GM19025 (cell line): ENCODE data around the gene ACADVL.
A peak's percentile ranks its signal among the peaks of the same experiment; 100 is the strongest.
"Not testable (repeated sequence)": the region's sequence is repeated elsewhere in the genome, so short reads cannot be mapped to it uniquely, and the experiment has no call there.

ENCODE experiments used
- ATAC-seq: cut with Tn5 transposase; IDR thresholded peaks from one replicate; pipeline ENCODE4 v1.9.1; 2021; ENCODE audit warnings: mild to moderate bottlenecking, low read depth, moderate library complexity; ENCODE audit not compliant: unreplicated experiment

The ACADVL gene

DNA sequence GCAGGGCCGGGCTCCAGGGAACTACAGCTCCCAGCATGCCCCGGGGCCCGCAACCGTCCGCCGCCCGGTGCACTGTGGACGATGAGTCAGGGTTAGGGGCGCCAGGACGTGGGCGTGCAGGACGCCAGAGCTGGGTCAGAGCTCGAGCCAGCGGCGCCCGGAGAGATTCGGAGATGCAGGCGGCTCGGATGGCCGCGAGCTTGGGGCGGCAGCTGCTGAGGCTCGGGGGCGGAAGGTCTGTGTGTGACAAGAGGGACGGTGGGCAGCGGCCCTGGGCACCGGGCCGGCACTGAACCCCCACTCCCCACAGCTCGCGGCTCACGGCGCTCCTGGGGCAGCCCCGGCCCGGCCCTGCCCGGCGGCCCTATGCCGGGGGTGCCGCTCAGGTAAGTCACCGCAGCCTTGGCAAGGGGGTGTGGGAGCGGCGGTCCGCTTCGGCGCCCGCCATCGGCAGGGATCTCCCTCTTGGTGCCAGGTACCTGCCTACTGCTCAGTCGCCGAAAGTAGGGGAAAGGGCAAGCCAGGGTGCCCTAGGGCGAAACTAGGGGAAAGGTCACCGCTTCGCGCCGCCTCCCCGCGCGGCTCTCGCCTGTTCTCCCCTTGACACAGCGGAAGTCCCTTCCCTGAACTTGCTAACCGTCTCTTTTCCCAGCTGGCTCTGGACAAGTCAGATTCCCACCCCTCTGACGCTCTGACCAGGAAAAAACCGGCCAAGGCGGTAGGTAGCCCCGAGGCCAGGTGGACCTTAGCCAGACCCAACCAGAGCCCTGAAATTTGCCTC, at the start of gene ACADVL, which contains the start of gene DLG4:
TSS of gene ACADVL (plus strand) at position 127 of the 781 bp plus-strand sequence. CDS start at position 174, 47 bp downstream.
TSS of gene DLG4 (minus strand) at position 25 of the 781 bp plus-strand sequence.
- peak; percentile 61 for ATAC-seq

DNA sequence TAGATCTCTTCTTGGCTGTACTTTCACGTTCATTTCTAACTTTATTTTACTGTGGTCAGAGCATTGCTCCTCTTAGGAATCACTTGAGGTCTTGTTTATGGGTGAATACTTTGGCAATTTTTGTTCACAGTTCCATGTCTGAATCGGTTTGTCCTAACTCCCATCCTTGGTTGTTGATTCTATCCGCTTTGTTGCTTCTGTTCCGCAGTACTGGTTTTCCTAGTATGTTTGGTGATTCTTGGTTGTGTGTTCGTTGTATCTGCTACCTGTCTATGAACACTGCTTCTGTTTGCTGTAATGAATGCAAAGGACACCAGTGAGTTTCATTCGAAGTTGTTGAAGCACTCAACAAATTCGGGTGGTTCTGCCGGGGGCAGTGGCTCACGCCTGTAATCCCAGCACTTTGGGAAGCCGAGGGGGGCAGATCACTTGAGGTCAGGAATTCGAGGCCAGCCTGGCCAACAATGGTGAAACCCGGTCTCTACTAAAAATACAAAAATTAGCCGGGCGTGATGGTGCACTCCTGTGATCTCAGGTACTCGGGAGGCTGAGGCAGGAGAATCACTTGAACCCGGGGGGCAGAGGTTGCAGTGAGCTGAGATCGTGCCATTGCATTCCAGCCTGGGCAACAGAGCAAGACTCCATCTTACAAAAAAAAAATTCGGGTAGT, 47.1 kb upstream of the ACADVL start:
- ATAC-seq = not testable (repeated sequence)

DNA sequence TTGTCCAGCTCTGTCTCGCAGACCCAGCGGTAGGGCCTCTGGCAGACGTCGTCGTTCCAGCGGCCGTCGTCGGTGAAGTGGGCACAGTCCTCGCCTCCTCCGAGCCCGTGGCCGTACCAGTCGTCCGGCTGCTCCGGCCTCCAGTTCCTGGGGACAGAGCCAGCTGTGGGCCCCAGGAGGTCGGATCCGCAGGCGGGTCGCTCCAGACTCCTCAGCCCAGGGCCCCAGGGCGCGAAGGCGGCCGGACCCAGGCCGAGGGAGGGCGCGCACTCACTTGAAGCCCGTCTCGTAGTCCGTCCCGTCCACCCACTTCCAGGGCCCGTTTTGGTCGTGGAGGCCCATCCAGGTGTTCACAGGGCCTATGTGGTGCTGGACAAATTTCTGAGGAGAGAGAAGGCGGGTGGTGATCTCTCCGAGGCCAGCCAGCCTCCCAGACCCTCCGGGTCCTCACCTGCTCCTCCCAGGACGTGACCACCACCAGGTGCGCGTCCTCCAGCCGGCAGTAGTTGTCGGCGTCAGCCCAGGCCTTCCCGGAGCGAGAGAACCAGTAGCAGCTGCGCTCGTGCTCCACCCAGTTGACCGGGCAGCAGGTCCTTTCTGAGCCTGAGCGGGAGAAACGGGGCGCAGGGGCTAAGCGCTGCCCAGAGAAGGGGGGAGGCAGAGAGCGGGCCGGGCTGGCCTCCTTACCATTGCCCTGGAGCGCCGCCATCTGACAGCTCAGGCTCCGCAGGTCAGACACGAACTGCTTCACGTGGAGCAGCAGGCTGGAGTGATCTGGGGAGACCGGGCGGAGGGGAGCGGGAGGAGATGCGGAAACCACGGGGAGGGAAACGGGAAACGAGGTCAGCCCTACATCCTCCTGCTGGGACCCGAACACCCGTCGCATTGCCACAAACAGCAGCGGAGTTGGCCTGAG, 45.8 kb upstream of the ACADVL start:
- no peak for ATAC-seq

GRCh38 chr17:7174603-7175326, 45.0 kb upstream of the ACADVL start:
- no peak for ATAC-seq

DNA sequence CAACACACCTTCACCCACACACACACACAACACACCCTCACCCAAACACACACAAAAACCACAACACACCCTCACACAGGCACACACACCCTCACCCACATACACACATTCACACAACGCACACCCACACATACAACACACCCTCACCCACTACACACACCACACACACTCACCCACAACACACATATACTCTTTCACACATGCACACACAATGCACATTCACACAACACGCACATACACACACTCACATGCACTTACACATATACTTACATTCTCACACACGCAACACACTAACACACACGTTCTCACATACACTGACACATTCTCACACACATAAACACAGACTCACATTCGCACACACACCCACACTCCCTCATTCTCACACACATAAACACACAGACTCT, 44.4 kb upstream of the ACADVL start:
- ATAC-seq = no peak

- no peak for ATAC-seq
These were observed 43.5 kb upstream of the ACADVL start for GRCh38 chr17:7176107-7176840.

DNA sequence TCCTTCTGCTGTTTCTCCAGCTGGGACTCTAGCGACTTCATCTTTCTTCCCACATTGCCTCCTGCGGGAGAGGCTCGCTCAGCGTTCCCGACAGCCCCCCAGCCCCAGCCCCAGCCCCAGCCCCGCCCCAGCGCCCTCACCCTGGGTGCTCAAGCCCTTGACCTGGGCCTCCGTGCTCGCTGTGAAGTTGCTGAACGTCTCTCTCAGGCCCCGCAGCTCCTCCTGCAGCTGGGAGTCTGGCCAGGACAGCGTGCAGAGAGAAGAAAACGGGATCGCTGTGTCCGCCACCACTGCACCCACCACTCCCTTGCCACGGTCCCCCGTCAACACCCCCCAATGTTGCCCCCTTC, 42.9 kb upstream of the ACADVL start:
- ATAC-seq = no peak

GRCh38 chr17:7177191-7177953, 42.4 kb upstream of the ACADVL start:
- no peak for ATAC-seq

DNA sequence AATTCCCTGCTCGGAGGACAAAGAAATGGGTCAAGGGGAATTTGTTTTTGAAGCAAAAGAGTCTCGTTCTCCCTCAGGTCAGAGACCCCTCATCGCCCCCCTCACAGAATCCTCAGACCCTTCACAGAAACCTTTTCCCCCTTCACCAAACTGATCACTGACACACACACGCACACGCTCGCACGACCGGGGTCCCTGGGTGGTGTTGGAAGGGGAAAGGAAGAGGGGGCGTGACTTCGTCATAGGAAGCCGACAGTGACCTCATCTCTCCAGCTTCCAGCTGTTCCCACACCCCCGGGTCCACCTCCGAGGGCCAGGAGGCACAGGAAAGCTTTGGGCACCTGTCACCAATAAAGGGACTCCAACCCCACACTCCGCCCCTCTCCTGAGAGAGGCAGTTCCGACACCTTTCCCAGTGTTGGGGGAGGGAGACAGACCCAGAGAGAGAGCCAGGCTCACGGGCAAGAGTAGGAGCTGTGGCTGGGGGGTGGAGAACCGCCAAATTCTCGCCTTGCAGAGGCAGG, 41.7 kb upstream of the ACADVL start:
- ATAC-seq = no peak

GRCh38 chr17:7178973-7179316, 40.8 kb upstream of the ACADVL start:
- ATAC-seq = no peak

DNA sequence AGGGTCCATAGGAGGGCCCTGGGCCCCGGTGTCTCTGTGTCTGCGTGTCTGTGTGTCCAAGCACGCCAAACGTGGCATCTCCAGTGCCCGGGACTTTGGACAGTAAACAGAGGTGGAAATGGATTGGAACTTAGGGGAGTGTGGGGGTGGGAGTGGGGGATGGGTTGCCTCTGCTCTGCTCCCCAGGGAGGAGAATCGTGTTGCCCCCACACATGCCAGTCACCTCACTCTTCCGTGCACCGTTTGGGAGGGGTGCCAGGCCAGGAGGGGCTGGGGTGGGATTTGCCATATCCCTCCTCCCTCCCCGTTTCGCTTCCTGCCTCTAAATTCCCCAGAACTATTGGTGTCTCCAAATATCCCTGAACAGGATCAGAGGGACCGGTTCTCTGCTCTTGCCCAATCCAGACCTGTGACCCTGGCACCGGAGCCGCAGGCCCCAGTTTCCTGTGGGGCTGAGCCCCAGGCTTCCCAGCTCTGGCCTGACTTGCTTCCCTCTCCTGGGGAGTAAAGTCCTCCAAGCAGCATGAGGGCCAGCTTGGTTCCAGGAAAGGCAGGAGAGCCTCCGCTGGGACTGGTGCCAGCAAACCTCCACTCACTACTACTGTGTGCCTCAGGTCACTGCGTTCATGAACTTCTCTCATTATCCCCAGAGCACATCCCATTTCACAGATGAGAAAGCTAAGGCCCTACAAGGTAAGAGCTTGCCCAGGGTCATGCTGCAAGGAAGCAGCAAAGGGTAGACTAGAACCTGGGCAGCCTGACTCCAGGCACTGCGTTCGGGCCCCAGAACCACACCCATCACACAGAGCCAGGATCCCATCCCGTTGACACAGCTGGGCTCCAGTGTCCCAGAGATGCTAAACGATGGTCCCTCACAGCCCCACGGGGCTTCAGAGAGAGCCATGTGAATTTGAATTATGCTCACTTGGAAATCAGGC, 40.2 kb upstream of the ACADVL start, which contains the start of gene ASGR1:
TSS of gene ASGR1 (minus strand) at position 54 of the 938 bp plus-strand sequence. CDS start 807 bp downstream, outside the sequence.
- no peak for ATAC-seq

DNA sequence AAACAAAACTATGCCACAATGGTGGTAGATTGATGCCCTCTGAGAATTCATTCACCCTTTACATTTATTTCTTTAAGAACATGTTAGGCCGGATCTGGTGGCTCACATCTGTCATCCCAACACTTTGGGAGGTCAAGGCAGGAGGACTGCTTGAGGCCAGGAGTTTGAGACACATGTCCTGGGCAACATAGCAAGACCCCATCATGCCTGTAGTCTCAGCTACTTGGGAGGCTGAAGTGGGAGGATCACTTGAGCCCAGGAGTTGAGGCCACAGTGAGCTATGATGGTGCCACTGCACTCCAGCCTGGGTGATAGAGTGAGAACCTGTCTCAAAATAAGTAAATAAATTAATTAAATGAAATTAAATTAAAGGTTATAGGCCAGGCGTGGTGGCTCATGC, 37.6 kb upstream of the ACADVL start:
- not testable (repeated sequence) for ATAC-seq

GRCh38 chr17:7183433-7184090, 36.2 kb upstream of the ACADVL start:
- ATAC-seq = no peak

DNA sequence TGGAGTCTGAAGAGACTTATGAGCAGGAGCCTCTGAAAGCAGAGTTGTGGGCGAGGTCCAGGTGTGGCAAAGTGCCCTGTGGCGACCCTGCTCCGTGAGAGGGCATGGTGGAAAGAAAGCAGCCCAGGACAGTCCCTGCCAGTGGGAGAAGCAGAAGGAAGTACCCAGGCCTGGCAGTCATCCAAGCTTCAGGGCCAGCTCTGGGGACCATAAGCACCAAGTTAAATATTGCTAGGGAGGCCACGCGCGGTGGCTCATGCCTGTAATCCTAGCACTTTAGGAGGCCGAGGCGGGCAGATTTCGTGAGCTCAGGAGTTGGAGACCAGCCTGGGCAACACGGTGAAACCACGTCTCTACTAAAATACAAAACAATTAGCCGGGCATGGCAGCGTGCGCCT, 35.6 kb upstream of the ACADVL start:
- no peak for ATAC-seq

- no peak for ATAC-seq
These were observed 35.1 kb upstream of the ACADVL start for GRCh38 chr17:7184647-7185046.

GRCh38 chr17:7186241-7186640, 33.5 kb upstream of the ACADVL start:
- ATAC-seq = no peak

GRCh38 chr17:7190276-7190917, 29.3 kb upstream of the ACADVL start:
- ATAC-seq = no peak
